H4 (cell line): ENCODE measurements around the gene PCDHA7. TPM values are rescaled to one million over a fixed set of nuclear protein-coding genes. Genes with fewer than 3 reads are reported as not detected.
A peak's percentile ranks its signal among the peaks of the same experiment; 100 is the strongest.
"Not testable (repeated sequence)": the region's sequence is repeated elsewhere in the genome, so short reads cannot be mapped to it uniquely, and the experiment has no call there.

ENCODE experiments used
- DNase-seq: peaks from one replicate; pipeline ENCODE4 v3.0.0-alpha.2; 2015; ENCODE audit warnings: low spot score
- total RNA-seq: library from RNA; depleted of rRNA; stranded (reverse); fragments of >200 nt; shearing (Covaris generic); gene quantifications from 2 replicates; pipeline ENCODE4 v1.2.3, GENCODE V29; 2014; rRNA removed

The PCDHA7 gene
- total RNA-seq, 1 experiment from 2014 or later, result 0.06 TPM

- no peak for DNase-seq
Observed at GRCh38 chr5:140862441-140863295, 28.6 kb downstream of the PCDHA7 start.

- peak; percentile 76 for DNase-seq
Observed at GRCh38 chr5:140868721-140869554, 34.9 kb downstream of the PCDHA7 start, which contains the start of gene PCDHA11. Gene PCDHA11 (plus strand): TSS chr5:140868957. CDS start chr5:140869104, 147 bp downstream.

- peak; percentile 63 for DNase-seq
Observed at GRCh38 chr5:140869555-140869886, 35.5 kb downstream of the PCDHA7 start.

GRCh38 chr5:140870221-140871201 lies 36.4 kb downstream of the PCDHA7 start:
- DNase-seq, result no peak

GRCh38 chr5:140875085-140876065 lies 41.3 kb downstream of the PCDHA7 start, which contains the start of gene PCDHA12:
Gene PCDHA12 (plus strand): TSS chr5:140875308. CDS start chr5:140875473, 165 bp downstream.
- DNase-seq, result no peak

GRCh38 chr5:140876541-140877261 lies 42.6 kb downstream of the PCDHA7 start:
- DNase-seq, result not testable (repeated sequence)

- DNase-seq, result no peak
Observed at GRCh38 chr5:140877262-140877581, 43.2 kb downstream of the PCDHA7 start.

GRCh38 chr5:140881889-140882590 lies 48.0 kb downstream of the PCDHA7 start, which contains the start of gene PCDHA13:
Gene PCDHA13 (plus strand): TSS chr5:140882124. CDS start chr5:140882269, 145 bp downstream.
- peak; percentile 19 for DNase-seq

- no peak for DNase-seq
Observed at GRCh38 chr5:140882591-140882899, 48.5 kb downstream of the PCDHA7 start.

- no peak for DNase-seq
Observed at GRCh38 chr5:140883373-140883772, 49.3 kb downstream of the PCDHA7 start.

GRCh38 chr5:140883927-140884697 lies 50.0 kb downstream of the PCDHA7 start:
- no peak for DNase-seq

Other genes starting within 250 kb of the PCDHA7 start
- gene CD14, start 201.1 kb upstream of the PCDHA7 start, total RNA-seq, result not detected in 2 replicates
- 9.6 and 15.9 TPM in 2 replicates for gene TMCO6, start 194.8 kb upstream of the PCDHA7 start, total RNA-seq
- 65.7 and 99.6 TPM in 2 replicates for gene NDUFA2, start 186.6 kb upstream of the PCDHA7 start, total RNA-seq
- 72.9 and 98.1 TPM in 2 replicates for gene IK, start 186.4 kb upstream of the PCDHA7 start, total RNA-seq
- 13.7 and 15.2 TPM in 2 replicates for gene WDR55, start 169.4 kb upstream of the PCDHA7 start, total RNA-seq
- gene DND1, start 160.7 kb upstream of the PCDHA7 start, total RNA-seq, result 0.37 TPM in 1 of 2 replicates, not detected in the other
- gene HARS1, start 142.9 kb upstream of the PCDHA7 start, total RNA-seq, result 52.1 and 53.6 TPM in 2 replicates
- 49.2 and 52.6 TPM in 2 replicates for gene HARS2, start 142.8 kb upstream of the PCDHA7 start, total RNA-seq
- gene ZMAT2, start 133.8 kb upstream of the PCDHA7 start, total RNA-seq, result 73.5 and 95.8 TPM in 2 replicates
- gene PCDHA1, start 48.1 kb upstream of the PCDHA7 start, total RNA-seq, result 0.45 and 0.56 TPM in 2 replicates
- gene PCDHA2, start 39.4 kb upstream of the PCDHA7 start, total RNA-seq, result 0.72 and 0.82 TPM in 2 replicates
- gene PCDHA3, start 33.2 kb upstream of the PCDHA7 start, total RNA-seq, result 4.5 and 4.7 TPM in 2 replicates
- gene PCDHA4, start 27.2 kb upstream of the PCDHA7 start, total RNA-seq, result 0.02 and 0.04 TPM in 2 replicates
- 0.25 and 1.1 TPM in 2 replicates for gene PCDHA5, start 12.7 kb upstream of the PCDHA7 start, total RNA-seq
- 0.06 TPM in 1 of 2 replicates, not detected in the other for gene PCDHA6, start 6.3 kb upstream of the PCDHA7 start, total RNA-seq
- 0.04 and 0.17 TPM in 2 replicates for gene PCDHA8, start 6.9 kb downstream of the PCDHA7 start, total RNA-seq
- gene PCDHA9, start 14.1 kb downstream of the PCDHA7 start, total RNA-seq, result 0.08 TPM in 1 of 2 replicates, not detected in the other
- 0.02 and 0.08 TPM in 2 replicates for gene PCDHA10, start 21.6 kb downstream of the PCDHA7 start, total RNA-seq
- 5.0 and 7.7 TPM in 2 replicates for gene PCDHA11, start 34.7 kb downstream of the PCDHA7 start, total RNA-seq
- gene PCDHA12, start 41.0 kb downstream of the PCDHA7 start, total RNA-seq, result 0.21 and 0.60 TPM in 2 replicates
- gene PCDHA13, start 47.9 kb downstream of the PCDHA7 start, total RNA-seq, result 0.41 and 0.50 TPM in 2 replicates
- gene PCDHAC1, start 92.0 kb downstream of the PCDHA7 start, total RNA-seq, result 1.1 TPM in 2 replicates
- gene PCDHAC2, start 132.2 kb downstream of the PCDHA7 start, total RNA-seq, result 1.5 and 1.8 TPM in 2 replicates
- gene PCDHB1, start 217.1 kb downstream of the PCDHA7 start, total RNA-seq, result not detected in 2 replicates